ENCODE data around the gene FLNB.

Gene FLNB

GRCh38 chr3:58008141-58009025 lies at the start of gene FLNB:
Gene FLNB, plus strand, starts transcription at chr3:58008422. Its CDS starts 143 bp downstream, at chr3:58008565.
- FAIRE-seq, result no peak

GRCh38 chr3:57958642-57959422 lies 49.4 kb upstream of the FLNB start:
- no peak for FAIRE-seq

GRCh38 chr3:57959423-57960173 lies 48.6 kb upstream of the FLNB start:
- FAIRE-seq, result no peak

GRCh38 chr3:57960174-57960505 lies 48.1 kb upstream of the FLNB start:
- no peak for FAIRE-seq

- no peak for FAIRE-seq
Measured at GRCh38 chr3:57961177-57961827, 46.9 kb upstream of the FLNB start.

GRCh38 chr3:57961828-57962447 lies 46.3 kb upstream of the FLNB start:
- no peak for FAIRE-seq

- FAIRE-seq, result no peak
Measured at GRCh38 chr3:57962448-57962834, 45.8 kb upstream of the FLNB start.

- FAIRE-seq, result no peak
Measured at GRCh38 chr3:57963811-57964346, 44.3 kb upstream of the FLNB start.

GRCh38 chr3:57966829-57967228 lies 41.4 kb upstream of the FLNB start:
- FAIRE-seq, result no peak

GRCh38 chr3:57967590-57967989 lies 40.6 kb upstream of the FLNB start:
- FAIRE-seq, result no peak

GRCh38 chr3:57968501-57968900 lies 39.7 kb upstream of the FLNB start:
- no peak for FAIRE-seq

GRCh38 chr3:57971975-57972374 lies 36.2 kb upstream of the FLNB start:
- FAIRE-seq, result no peak

GRCh38 chr3:57972531-57973111 lies 35.6 kb upstream of the FLNB start:
- no peak for FAIRE-seq

GRCh38 chr3:57973715-57974477 lies 34.3 kb upstream of the FLNB start:
- FAIRE-seq, result no peak

- FAIRE-seq, result no peak
Measured at GRCh38 chr3:57974796-57975388, 33.3 kb upstream of the FLNB start.

- no peak for FAIRE-seq
Measured at GRCh38 chr3:57977818-57978235, 30.4 kb upstream of the FLNB start.

- no peak for FAIRE-seq
Measured at GRCh38 chr3:57978316-57978715, 29.9 kb upstream of the FLNB start.

- FAIRE-seq, result no peak
Measured at GRCh38 chr3:57980416-57980815, 27.8 kb upstream of the FLNB start.

- no peak for FAIRE-seq
Measured at GRCh38 chr3:57981483-57982087, 26.6 kb upstream of the FLNB start.

All from colon (tissue), 2 donors.